Measurements from ENCODE around the gene ATP5ME. TPM values are rescaled to one million over a fixed set of nuclear protein-coding genes. Genes with fewer than 3 reads are reported as not detected.
A peak's percentile ranks its signal among the peaks of the same experiment; 100 is the strongest.
"Not testable (repeated sequence)": the region's sequence is repeated elsewhere in the genome, so short reads cannot be mapped to it uniquely, and the experiment has no call there.

Gene ATP5ME
- total and polyA plus RNA-seq, 2 donors = 492 to 602 TPM

- no peak overlapping the region for H3K4me3 ChIP-seq (ENCODE audit: low read length in 2 of 2)
- DNase-seq (ENCODE audit: low read depth in 6 of 9, low spot score in 9 of 9) = no peak
- H3K4me1 ChIP-seq (ENCODE audit: control insufficient read depth in 2 of 2, insufficient read depth in 2 of 2, low read length in 2 of 2) = peaks cover 0 to 4% of the 10 kb centered on the region in 2 donors
- no peak overlapping the region for H3K27ac ChIP-seq (ENCODE audit: low read depth in 1 of 2, low read length in 1 of 2)
- peaks cover 0 to 5% of the 10 kb centered on the region in 2 donors for H3K27me3 ChIP-seq (ENCODE audit: control insufficient read depth in 2 of 2, insufficient read depth in 1 of 2, low read length in 1 of 2)
- WGBS = 95% methylated on average over 16 of the region's 16 CpGs
- H3K9me3 ChIP-seq (ENCODE audit: control insufficient read depth in 2 of 2, insufficient read depth in 1 of 2, low read length in 1 of 2) = no peaks in the 10 kb centered on the region
- H3K36me3 ChIP-seq (ENCODE audit: control insufficient read depth in 2 of 2, insufficient read depth in 2 of 2, low read length in 1 of 2) = no peaks in the 10 kb centered on the region
Measured at GRCh38 chr4:700587-701264, 26.6 kb upstream of the ATP5ME start.

GRCh38 chr4:699816-700580 is 25.9 kb upstream of the ATP5ME start:
- Histone ChIP-seq H3K27ac (ENCODE audit: low read depth in 1 of 2, low read length in 1 of 2) (peak overlapping the region in 1 of 2 donors; percentile 42), H3K4me3 (ENCODE audit: low read length in 2 of 2) (no peak overlapping the region), H3K36me3 (ENCODE audit: control insufficient read depth in 2 of 2, insufficient read depth in 2 of 2, low read length in 1 of 2) (no peaks in the 10 kb centered on the region), H3K9me3 (ENCODE audit: control insufficient read depth in 2 of 2, insufficient read depth in 1 of 2, low read length in 1 of 2) (no peaks in the 10 kb centered on the region), H3K4me1 (ENCODE audit: control insufficient read depth in 2 of 2, insufficient read depth in 2 of 2, low read length in 2 of 2) (no peaks in the 10 kb centered on the region), H3K27me3 (ENCODE audit: control insufficient read depth in 2 of 2, insufficient read depth in 1 of 2, low read length in 1 of 2) (peaks cover 0 to 5% of the 10 kb centered on the region in 2 donors)
- 95% methylated on average over 27 of the region's 27 CpGs for WGBS
- no peak for DNase-seq (ENCODE audit: low read depth in 6 of 9, low spot score in 9 of 9)

- H3K27me3 ChIP-seq (ENCODE audit: control insufficient read depth in 2 of 2, insufficient read depth in 1 of 2, low read length in 1 of 2) = peaks cover 5 to 14% of the 10 kb centered on the region in 2 donors
- not testable (repeated sequence) for H3K4me3 ChIP-seq (ENCODE audit: low read length in 2 of 2); DNase-seq (ENCODE audit: low read depth in 6 of 9, low spot score in 9 of 9); H3K27ac ChIP-seq (ENCODE audit: low read depth in 1 of 2, low read length in 1 of 2); H3K4me1 ChIP-seq (ENCODE audit: control insufficient read depth in 2 of 2, insufficient read depth in 2 of 2, low read length in 2 of 2); H3K9me3 ChIP-seq (ENCODE audit: control insufficient read depth in 2 of 2, insufficient read depth in 1 of 2, low read length in 1 of 2); H3K36me3 ChIP-seq (ENCODE audit: control insufficient read depth in 2 of 2, insufficient read depth in 2 of 2, low read length in 1 of 2)
- WGBS = 91% methylated on average over 12 of the region's 12 CpGs
Measured at GRCh38 chr4:694341-694940, 20.4 kb upstream of the ATP5ME start.

- peaks cover 15 to 27% of the 10 kb centered on the region in 2 donors for H3K27me3 ChIP-seq (ENCODE audit: control insufficient read depth in 2 of 2, insufficient read depth in 1 of 2, low read length in 1 of 2)
- DNase-seq (ENCODE audit: low read depth in 6 of 9, low spot score in 9 of 9) = no peak
- no peak overlapping the region for H3K27ac ChIP-seq (ENCODE audit: low read depth in 1 of 2, low read length in 1 of 2)
- H3K4me1 ChIP-seq (ENCODE audit: control insufficient read depth in 2 of 2, insufficient read depth in 2 of 2, low read length in 2 of 2) = peaks cover 0 to 3% of the 10 kb centered on the region in 2 donors
- peaks cover 0 to 2% of the 10 kb centered on the region in 2 donors for H3K9me3 ChIP-seq (ENCODE audit: control insufficient read depth in 2 of 2, insufficient read depth in 1 of 2, low read length in 1 of 2)
- H3K36me3 ChIP-seq (ENCODE audit: control insufficient read depth in 2 of 2, insufficient read depth in 2 of 2, low read length in 1 of 2) = no peaks in the 10 kb centered on the region
- 82% methylated on average over 32 of the region's 32 CpGs for WGBS
- no peak overlapping the region for H3K4me3 ChIP-seq (ENCODE audit: low read length in 2 of 2)
Measured at GRCh38 chr4:692771-693554, 18.9 kb upstream of the ATP5ME start.

- Histone ChIP-seq H3K27me3 (ENCODE audit: control insufficient read depth in 2 of 2, insufficient read depth in 1 of 2, low read length in 1 of 2) (peaks cover 18 to 35% of the 10 kb centered on the region in 2 donors), H3K36me3 (ENCODE audit: control insufficient read depth in 2 of 2, insufficient read depth in 2 of 2, low read length in 1 of 2) (no peaks in the 10 kb centered on the region), H3K4me1 (ENCODE audit: control insufficient read depth in 2 of 2, insufficient read depth in 2 of 2, low read length in 2 of 2) (peaks cover 0 to 3% of the 10 kb centered on the region in 2 donors), H3K27ac (ENCODE audit: low read depth in 1 of 2, low read length in 1 of 2) (no peak overlapping the region), H3K4me3 (ENCODE audit: low read length in 2 of 2) (no peak overlapping the region), H3K9me3 (ENCODE audit: control insufficient read depth in 2 of 2, insufficient read depth in 1 of 2, low read length in 1 of 2) (peaks cover 0 to 2% of the 10 kb centered on the region in 2 donors)
- WGBS = 91% methylated on average over 8 of the region's 8 CpGs
- DNase-seq (ENCODE audit: low read depth in 6 of 9, low spot score in 9 of 9) = no peak
Measured at GRCh38 chr4:689723-690122, 15.6 kb upstream of the ATP5ME start.

GRCh38 chr4:688854-689681 is 15.0 kb upstream of the ATP5ME start, which contains the start of gene SLC49A3:
Gene SLC49A3 (minus strand): TSS chr4:689151. CDS start chr4:689127, 24 bp downstream.
- DNase-seq (ENCODE audit: low read depth in 6 of 9, low spot score in 9 of 9) = no peak
- H3K9me3 ChIP-seq (ENCODE audit: control insufficient read depth in 2 of 2, insufficient read depth in 1 of 2, low read length in 1 of 2) = peaks cover 0 to 2% of the 10 kb centered on the region in 2 donors
- peak within 1 kb of the TSS in 1 of 2 donors; percentile 40 for H3K27ac ChIP-seq (ENCODE audit: low read depth in 1 of 2, low read length in 1 of 2)
- H3K4me3 ChIP-seq (ENCODE audit: low read length in 2 of 2) = peak within 1 kb of the TSS in 1 of 2 donors; percentile 30
- peaks cover 0 to 6% of the 10 kb centered on the region in 2 donors for H3K4me1 ChIP-seq (ENCODE audit: control insufficient read depth in 2 of 2, insufficient read depth in 2 of 2, low read length in 2 of 2)
- H3K27me3 ChIP-seq (ENCODE audit: control insufficient read depth in 2 of 2, insufficient read depth in 1 of 2, low read length in 1 of 2) = peaks cover 18 to 35% of the 10 kb centered on the region in 2 donors
- no peaks in the 10 kb centered on the region for H3K36me3 ChIP-seq (ENCODE audit: control insufficient read depth in 2 of 2, insufficient read depth in 2 of 2, low read length in 1 of 2)
- 11% methylated on average over 59 of the region's 59 CpGs for WGBS

- no peak overlapping the region for H3K4me3 ChIP-seq (ENCODE audit: low read length in 2 of 2)
- no peak for DNase-seq (ENCODE audit: low read depth in 6 of 9, low spot score in 9 of 9)
- H3K36me3 ChIP-seq (ENCODE audit: control insufficient read depth in 2 of 2, insufficient read depth in 2 of 2, low read length in 1 of 2) = no peaks in the 10 kb centered on the region
- peaks cover 0 to 2% of the 10 kb centered on the region in 2 donors for H3K9me3 ChIP-seq (ENCODE audit: control insufficient read depth in 2 of 2, insufficient read depth in 1 of 2, low read length in 1 of 2)
- H3K4me1 ChIP-seq (ENCODE audit: control insufficient read depth in 2 of 2, insufficient read depth in 2 of 2, low read length in 2 of 2) = peaks cover 0 to 12% of the 10 kb centered on the region in 2 donors
- WGBS = 89% methylated on average over 26 of the region's 26 CpGs
- peaks cover 18 to 32% of the 10 kb centered on the region in 2 donors for H3K27me3 ChIP-seq (ENCODE audit: control insufficient read depth in 2 of 2, insufficient read depth in 1 of 2, low read length in 1 of 2)
- H3K27ac ChIP-seq (ENCODE audit: low read depth in 1 of 2, low read length in 1 of 2) = peak overlapping the region in 1 of 2 donors; percentile 12
Measured at GRCh38 chr4:687971-688853, 14.1 kb upstream of the ATP5ME start.

Data from thymus (tissue), 11 donors.